Stimulated activated CD8-positive, alpha-beta memory T cell treated with anti-CD3 and anti-CD28 coated beads, Interleukin-7, amount 100 ng/mL, for 48 hours (primary cell): Measurements from ENCODE around the gene TMCC1.
"Not testable (repeated sequence)": the region's sequence is repeated elsewhere in the genome, so short reads cannot be mapped to it uniquely, and the experiment has no call there.

Experiments used
- DNase-seq, 2 donors: peaks; one replicate each; pipeline ENCODE4 v3.0.0-alpha.2; 2020; ENCODE audit warnings: low read depth in 1 of 2; ENCODE audit errors: extremely low read depth in 1 of 2

Gene TMCC1

GRCh38 chr3:129734449-129734848 lies 159.1 kb downstream of the TMCC1 start:
- no peak for DNase-seq

- no peak for DNase-seq
These were observed 161.2 kb downstream of the TMCC1 start for GRCh38 chr3:129732200-129732876.

GRCh38 chr3:129727707-129728106 lies 165.8 kb downstream of the TMCC1 start:
- no peak for DNase-seq

DNA sequence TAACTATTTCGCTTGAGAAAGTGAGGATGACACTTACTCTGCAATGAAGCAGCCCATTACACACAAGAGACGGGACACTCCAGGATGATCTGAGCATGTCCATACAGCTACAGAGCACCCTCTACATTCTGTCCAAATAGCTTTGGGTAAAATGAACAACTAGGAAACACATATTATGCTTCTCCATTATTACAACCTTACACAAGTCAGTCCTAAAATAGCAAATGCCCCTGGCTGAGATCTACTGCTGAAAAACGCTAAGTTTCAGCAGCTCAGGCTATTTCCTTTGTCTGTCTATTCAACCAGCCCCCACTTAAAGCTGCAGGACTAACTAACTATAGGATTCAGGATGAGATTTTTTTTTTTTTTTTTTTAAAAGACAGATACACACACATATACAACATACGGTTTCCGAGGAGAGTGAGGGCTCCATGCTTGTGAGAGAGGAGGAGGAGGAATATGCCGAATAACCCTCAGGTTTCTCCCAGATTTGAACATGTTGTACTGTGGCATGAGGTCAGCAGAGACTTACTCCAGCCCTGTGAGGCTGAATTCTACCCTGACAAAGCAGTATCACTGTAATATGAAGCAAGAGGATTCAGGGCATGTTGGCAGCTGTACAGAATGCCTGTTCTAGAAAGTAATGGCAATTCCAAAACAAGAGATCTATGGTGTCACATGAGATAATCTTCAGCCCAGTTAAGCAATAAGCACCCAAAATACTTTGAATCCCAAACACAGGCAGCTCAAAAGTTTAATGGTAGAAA lies 169.8 kb downstream of the TMCC1 start:
- no peak for DNase-seq

DNA sequence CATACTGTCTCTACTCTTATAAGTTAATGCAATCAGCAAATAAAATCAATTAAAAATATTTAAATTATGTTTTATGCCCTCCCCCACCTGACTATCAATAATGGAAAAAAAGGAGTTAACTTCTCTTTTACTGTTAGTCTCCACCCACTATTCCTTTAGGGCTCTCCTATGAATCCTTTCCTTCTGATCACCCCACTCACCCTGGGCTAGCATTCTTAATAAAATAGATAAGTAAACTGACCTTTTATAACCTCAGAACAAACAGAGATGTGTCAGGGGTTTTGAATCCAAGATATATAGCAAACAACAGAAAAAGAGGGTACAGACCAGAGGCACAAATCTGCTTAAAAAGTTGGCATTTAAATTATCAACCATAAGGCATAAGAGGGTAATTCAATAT lies 171.0 kb downstream of the TMCC1 start:
- no peak for DNase-seq

GRCh38 chr3:129718201-129718600 lies 175.3 kb downstream of the TMCC1 start:
- no peak for DNase-seq

DNA sequence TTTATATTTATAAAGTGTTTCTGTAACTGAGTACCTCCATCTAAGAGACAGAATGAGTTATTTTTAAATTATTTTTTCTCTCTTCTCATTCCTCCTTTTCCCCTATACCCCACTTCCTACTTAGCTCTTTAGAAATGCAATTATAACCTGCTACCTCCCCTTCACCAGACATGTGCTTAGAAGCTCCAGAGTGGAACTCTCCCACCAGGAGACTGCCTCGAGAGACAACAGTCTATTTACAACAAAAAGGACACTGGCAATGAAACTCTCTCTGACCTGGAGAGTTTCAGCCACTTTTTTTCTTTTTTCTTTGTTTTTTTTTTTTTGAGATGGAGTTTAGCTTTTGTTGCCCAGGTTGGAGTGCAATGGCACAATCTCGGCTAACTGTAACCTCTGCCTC lies 177.7 kb downstream of the TMCC1 start:
- DNase-seq, result no peak

DNA sequence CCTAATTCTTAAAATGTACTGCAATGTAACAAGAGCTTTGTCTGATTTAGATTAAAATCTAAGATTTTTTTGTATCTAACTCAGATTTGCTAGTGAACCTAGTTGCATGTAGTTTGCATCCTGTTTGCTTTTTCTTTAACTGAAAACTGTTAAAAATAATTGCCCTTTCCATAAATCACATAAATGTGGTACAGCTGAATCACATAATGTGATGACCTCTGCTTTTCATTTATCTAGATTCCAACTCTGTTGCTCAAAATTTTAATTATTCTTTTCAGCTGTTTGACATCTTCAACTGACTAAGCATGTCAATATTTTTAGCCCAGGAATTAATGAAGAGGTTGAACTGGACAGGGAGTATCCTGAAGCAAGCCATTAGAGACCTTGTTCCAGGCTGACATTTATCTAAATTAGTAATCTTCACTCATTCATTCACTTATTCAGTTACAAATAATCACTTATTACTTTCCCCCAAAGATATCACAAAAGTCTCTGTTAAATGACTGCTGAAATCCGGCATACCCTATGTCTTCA lies 185.1 kb downstream of the TMCC1 start:
- no peak for DNase-seq

DNA sequence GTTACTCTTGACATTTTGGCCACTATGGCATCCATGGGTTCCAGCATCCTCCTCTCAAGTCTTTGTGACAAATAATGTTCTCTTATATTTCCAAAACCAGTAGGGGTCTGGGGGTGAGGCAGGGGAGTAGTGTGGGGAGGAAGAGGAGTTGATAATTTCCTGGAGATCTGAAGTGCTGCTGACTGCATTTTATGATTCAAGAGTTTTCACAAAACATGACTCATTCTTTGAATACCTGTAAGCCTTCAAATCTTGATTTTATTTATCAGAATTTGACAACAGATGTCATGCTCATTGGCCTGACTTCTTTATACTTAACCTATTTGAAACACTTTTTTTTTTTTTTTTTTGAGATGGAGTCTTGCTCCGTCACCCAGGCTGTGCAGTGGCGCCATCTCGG lies 188.2 kb downstream of the TMCC1 start:
- DNase-seq, result no peak

DNA sequence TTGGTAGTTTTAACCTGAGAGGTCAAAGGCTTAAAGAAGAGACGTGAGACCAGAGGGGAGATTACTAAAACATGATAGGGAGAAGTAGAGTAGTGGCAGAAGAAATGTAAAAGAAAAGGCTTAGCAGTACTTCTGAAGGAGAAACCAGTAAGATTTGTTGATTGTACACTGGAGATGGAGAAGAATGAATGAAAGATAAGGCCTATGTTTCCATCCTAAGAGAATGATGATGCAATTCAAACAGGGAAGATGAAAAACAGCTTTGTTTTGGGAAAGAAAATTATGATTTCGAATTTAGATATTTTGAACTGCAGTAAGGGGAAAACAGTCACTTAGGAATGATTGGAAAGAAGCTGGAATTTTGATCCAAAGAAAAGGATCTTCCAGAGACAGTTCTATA lies 189.6 kb downstream of the TMCC1 start:
- no peak for DNase-seq

GRCh38 chr3:129702934-129703712 lies 190.4 kb downstream of the TMCC1 start:
- DNase-seq, result no peak

DNA sequence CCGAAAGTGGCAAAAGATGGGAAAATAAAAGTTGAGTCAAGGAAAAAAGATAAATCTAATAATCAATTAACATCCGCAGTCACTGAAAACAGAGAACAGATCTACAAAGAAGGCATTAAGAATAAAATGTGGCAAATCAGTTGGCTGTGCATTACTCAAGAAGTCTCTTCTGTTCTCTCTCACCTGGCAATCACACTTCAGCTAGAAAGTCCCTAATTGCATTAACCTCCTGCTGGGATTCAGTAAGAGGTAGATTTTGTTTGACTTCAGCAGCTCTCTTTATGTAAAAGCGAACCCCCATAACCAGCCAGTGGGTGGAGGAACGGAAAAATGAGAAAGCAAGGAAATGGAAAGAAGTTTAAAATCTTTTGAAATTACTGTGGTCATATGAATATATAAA lies 192.3 kb downstream of the TMCC1 start:
- no peak for DNase-seq

- no peak for DNase-seq
These were observed 193.9 kb downstream of the TMCC1 start for GRCh38 chr3:129699612-129700011.

DNA sequence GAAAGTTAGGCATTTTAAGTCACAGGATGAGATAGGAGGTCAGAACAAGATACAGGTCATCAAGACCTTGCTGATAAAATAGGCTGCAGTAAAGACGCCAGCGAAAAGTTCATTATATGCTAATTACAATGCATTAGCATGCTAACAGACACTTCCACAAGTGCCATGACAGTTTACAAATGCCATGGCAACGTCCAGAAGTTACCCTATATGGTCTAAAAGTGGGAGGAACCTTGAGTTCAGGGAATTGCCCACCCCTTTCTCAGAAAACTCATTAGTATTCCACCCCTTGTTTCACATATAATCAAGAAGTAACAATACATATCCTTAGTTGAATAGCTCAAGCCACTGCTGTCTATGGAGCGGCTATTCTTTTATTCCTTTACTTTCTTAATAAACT lies 194.3 kb downstream of the TMCC1 start:
- DNase-seq, result no peak

GRCh38 chr3:129697229-129697969 lies 196.1 kb downstream of the TMCC1 start:
- DNase-seq, result no peak

DNA sequence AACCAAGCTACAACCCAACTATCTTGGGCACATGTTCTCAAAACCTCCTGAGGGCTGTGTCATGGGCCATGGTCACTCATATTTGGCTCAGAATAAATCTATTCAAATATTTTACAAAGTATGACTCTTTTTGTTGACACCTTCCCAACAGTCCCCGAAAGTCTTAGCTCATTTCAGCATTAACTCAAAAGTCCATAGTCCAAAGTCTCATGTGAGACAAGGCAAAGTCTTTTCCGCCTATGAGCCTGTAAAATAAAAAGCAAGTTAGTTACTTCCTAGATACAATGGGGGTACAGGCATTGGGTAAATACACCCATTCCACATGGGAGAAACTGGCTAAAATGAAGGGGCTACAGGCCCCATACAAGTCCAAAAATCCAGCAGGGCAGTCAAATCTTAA lies 197.1 kb downstream of the TMCC1 start:
- not testable (repeated sequence) for DNase-seq

DNA sequence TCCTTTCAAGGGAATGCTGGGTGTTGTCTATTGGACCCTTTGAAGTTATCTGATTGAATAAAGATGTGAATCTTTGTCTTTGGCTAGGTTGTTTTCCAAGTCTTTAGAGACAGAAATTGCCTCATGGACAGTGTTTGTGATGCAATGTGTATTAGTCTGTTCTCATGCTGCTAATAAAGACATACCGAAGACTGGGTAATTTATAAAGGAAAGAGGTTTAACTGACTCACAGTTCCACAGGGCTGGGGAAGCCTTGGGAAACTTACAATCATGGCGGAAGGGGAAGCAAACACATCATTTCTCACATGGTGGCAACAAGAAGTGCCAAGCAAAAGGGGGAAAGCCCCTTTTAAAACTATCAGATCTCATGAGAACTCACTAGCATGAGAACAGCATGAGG lies 198.3 kb downstream of the TMCC1 start:
- no peak for DNase-seq

DNA sequence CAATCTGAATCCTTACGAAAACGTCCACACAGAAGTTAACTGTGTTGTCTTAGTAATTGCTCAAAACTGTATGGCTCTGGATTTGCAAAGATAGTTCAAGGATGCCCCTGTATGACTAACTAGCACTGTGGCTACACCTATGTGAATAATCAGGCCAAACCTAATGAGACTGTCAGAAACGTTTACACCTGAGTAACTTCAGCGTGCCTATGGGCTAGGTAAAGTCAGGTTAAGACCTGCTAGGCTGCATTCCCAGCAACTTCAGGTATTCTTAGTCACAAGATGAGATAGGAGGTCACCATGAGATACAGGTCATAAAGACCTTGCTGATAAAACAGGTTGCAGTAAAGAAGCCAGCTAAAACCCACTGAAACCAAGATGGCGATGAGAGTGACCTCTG lies 199.3 kb downstream of the TMCC1 start:
- DNase-seq, result no peak

DNA sequence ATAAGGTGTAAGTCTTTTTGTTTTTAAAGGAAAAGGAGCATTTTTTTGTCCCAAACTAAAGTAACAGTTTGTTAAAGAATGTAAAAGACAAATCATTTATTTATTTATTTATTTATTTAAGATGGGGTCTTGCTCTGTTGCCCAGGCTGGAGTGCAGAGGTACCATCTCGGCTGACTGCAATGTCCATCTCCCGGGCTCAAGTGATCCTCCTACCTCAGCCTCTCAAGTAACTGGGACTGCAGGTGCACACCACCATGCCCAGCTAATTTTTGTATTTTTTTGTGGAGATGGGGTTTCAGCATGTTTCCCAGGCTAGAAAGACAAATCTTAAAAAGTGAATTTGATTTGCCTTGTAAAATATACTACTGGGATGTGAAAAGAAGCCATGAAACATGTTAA lies 200.8 kb downstream of the TMCC1 start:
- DNase-seq, result no peak

DNA sequence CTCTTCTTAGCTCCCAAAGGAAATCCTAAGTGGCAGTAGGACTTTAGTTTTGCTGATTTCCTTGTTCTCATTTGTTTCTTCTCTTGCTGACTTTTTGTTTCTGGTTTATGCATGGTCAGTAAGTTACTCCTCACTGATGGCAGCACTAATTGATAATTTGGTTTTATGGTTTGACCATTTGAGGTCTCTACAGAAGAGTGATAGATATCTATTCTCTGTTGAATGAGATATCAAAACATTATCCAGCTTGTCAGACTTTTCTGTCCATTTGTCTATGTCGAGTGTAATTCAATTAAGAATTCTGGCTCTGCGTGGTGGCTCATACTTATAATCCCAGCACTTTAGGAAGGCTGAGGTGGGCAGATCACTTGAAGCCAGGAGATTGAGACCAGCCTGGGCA lies 202.5 kb downstream of the TMCC1 start:
- no peak for DNase-seq

- no peak for DNase-seq
These were observed 203.1 kb downstream of the TMCC1 start for GRCh38 chr3:129690406-129690805.
